HG03442 (cell line): ENCODE data around the gene ITPKA.

Source experiments
- ATAC-seq: cut with Tn5 transposase; IDR thresholded peaks from one replicate; pipeline ENCODE4 v1.9.1; 2021; ENCODE audit warnings: mild to moderate bottlenecking, moderate library complexity; ENCODE audit not compliant: unreplicated experiment

Gene ITPKA

DNA sequence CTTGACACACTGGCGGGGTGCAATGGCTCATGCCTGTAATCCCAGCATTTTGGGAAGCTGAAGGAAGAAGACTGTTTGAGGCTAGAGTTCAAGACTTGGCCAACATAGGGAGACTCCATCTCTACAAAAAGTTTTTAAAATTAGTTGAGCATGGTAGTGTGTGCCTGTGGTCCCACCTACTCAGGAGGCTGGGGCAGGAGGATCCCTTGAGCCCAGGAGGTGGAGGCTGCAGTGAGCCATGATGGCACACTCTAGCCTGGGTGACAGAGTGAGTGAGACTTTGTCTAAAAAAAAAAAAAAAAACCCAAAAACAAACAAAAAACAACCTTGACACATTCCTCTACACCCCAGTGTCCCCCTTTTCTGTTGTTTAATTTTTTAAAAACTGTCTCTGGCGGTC, 4.0 kb upstream of the ITPKA start:
- no peak for ATAC-seq

DNA sequence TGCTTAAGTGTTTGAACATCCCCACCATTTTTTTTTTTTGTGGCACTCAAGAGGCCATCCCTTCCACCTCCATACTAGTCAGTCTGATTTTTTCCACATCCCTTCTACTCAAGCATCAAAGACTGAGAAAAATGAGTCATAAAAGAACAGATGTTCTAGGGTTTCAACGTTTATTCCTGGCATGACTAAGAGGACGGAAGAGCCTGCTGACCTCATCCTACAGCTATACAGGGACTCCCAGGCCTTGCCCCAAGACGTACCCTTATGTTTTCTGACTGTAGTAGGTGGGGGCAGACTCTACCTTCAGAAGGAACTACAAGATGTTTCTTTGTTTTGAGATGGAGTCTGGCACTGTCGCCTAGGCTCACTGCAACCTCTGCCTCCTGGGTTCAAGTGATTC, 3.3 kb upstream of the ITPKA start:
- ATAC-seq = no peak

DNA sequence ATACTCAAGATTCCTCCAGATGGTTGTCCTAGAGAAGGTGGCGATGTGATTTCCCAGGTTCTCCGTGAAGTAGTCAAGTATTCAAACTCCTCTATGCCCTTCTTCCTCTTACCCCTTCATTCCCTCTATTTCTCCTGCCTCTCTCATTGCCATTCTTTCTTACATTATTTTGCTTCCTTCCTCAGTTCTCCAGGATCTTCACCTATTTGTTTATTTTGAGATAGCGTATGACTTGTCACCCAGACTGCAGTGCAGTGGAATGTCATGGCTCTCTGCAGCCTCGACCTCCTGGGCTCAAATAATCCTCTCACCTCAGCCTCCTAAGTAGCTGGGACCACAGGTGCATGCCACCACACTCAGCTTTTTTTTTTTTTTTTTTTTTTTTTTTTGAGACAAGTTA, 1.8 kb upstream of the ITPKA start:
- no peak for ATAC-seq

DNA sequence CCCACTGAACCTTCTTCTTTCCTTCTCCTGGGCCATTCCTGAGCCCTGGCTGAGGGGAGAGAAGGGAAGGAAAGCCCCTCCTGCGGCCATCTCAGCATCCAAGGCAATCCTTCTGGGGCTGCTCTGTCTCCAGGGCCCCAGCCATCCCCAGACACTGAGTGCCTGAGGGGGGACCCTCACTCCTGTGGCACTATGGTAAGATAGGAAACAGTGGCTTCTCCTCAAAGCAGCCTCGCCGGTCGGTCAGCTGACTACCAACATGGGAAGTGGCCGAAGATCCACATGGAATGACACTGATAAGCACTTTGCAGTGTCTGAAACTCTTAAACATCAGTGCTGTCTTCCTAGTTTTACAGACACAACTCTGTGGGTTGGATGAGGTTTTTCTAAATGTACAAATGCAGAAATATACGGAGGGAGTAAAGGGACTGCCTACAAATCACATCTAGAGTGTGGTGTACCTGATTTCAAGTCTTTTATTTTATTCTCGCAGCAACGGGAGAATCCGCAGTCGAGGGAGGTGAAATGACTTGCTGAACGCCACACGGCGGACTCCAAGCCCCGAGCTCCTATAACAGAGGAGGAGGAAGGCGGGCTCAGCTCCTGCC, 973 bp upstream of the ITPKA start:
- ATAC-seq = no peak

DNA sequence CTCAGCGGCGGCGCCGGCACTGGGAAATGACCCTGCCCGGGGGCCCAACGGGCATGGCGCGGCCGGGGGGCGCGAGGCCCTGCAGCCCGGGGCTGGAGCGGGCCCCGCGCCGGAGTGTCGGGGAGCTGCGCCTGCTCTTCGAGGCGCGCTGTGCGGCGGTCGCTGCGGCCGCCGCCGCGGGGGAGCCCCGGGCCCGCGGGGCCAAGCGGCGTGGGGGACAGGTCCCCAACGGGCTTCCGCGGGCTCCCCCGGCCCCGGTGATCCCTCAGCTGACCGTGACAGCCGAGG, 172 bp downstream of the ITPKA start:
- ATAC-seq = no peak

DNA sequence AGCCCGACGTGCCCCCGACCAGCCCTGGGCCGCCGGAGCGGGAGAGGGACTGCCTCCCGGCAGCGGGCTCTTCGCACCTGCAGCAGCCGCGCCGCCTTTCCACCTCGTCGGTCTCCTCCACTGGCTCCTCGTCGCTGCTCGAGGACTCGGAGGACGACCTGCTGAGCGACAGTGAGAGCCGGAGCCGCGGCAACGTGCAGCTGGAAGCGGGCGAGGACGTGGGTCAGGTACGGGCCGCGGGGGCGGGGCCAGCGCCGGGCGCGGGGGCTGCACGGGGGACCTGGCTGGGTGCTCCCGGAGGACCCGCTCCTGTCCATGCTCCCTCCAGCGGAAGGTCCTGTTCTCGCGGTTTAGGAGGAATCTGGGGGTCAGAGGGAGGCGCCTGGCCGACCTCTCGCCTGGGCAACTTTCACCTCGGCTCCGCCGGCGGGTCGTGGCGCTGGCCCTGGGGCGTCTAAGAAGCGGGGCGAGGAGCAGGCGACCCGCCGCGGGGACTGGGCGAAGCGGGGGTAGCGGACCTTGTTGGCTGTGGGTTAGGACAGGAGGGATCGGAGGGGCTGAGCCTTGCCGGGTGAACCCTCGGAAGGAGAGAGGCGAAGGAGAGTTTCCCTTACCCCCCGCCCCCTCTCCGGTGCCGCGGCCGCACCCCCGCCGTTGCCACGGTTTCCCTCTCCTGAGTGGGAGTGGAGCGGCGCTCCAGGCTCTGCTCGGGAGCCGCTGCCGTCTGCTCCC, 682 bp downstream of the ITPKA start:
- peak; percentile 21 for ATAC-seq

DNA sequence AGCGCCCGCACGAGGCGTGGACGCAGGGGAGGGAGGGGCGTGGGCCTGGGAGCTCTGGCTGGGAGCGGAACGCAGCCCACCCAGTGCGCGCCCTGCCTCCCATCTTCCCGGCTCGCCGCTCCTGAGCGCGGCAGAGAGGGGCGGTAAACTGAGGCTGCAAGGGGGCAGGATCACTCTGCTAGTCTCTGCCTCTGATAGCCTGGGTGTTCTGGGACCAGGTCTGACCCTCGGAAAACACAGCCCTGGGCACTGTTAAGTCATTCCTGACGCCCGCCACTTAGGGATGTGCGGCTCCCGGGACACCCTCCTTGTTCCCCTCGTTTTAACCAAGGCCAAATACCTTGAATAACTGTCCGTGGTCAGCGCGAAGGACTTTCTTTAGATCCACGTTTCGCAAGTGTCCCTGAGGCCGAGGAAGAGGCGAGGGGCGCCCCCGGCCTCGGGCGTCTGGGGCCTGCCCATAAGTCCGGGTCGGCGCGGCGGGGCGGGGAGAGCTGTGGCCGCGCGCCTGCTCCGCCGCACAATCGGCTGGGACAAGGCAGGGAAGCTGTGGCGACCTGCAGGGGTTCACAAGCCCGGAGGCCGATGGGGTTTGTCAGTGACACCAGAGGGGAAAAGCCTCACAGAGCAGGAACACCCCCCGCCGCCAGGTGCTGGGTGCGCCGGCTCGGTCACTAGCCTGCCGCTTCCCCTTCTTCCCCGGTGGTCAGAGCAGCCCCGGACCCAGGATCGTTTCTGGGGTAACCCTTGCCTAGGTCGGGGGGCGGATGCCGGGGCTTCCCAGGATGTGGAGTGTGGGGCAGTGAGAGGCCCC, 1.5 kb downstream of the ITPKA start:
- ATAC-seq = no peak

DNA sequence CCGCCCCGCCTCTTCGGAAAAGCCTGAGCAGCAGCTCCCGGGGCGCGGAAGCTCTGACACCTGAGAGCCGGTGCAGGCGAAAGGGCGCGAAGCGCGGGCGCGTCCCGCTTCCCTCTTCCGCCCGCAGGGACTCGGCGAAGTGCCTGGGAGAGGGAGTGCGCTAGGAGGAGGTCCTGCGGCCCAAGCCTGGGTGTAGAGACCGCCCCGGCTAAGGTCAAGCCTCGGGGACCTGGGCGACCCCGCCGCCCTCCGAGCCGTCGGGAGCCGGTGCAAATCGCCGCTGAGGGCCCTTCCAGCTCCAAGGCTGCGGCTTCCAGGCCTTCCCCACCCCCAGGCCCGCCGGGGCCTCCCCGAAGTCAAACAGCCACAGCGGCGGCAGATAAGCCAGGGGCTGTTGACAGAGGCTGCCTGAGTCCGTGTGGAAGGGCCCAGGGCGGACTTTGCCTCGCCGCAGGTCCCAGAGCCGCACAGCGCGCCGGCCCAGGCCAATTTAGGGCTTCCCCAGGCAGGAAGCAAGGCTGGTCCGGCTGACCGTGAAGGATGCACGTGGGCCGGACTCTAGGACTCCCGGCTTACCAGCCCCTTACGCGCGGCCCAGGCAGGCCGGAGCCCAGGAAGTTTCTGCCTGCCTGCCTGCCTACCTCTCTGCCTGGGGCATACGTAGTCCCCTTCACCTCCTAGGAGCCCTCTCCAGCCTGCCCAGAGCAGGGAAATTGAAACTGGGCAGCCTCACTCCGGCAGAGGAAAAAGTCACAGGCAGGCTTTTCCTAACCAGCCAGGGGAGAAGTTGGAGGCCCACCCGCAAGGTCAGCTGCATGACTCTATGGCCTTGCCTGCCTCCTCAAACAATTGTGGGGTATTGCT, 2.3 kb downstream of the ITPKA start:
- ATAC-seq = no peak

DNA sequence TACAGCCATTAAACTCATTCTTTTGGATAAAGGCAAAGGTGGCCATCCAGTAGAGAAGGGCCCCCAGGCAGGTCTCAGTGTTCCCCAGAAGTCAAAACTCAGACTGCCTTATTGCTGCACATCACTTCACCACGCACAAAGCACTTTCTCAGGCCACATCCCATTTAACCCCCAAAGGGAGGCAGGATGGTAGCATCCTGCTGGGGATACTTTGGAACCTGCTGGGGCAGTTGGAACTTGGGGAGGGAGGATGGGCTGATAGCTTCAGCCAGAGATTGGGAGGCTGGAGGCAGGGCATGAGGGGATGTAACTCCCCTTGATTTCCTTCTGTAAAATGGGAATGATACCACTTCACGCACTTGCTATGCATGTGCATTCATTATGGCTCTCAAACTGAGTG, 5.0 kb downstream of the ITPKA start:
- no peak for ATAC-seq

DNA sequence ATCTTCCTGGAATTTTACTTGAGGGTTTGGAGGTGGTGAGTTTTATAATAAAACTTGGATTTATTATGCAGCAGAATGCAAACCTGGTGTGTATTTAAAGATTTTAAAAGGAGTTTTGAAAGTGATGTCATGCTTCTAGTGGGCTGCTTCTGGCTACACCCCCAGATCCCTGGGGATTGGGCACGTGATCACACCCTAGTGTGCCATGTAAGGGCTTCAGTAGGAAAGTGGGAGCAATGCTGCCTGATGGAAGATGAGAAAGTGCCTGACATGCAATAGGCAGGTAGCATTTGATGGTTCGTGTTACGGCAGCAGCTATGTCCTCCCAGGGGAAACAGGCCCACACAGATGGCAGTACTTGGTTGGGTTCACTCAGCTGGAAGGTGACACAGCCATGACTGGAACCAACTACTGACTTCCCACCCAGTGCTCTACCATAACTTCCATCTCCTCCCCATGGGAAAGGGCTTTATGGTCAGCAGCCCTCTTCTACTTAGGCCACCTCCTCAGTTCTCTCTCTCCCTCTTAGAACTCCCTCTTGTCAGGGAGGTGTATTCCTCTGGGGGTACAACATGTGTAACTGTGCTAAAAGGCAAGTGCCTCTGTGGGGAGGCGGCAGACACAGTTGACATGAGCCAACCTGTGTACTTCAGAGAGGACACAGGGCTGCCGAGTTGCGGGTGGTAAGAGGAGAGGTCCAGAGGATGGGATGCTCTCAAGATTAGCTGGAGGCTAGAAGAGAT, 5.6 kb downstream of the ITPKA start:
- no peak for ATAC-seq

DNA sequence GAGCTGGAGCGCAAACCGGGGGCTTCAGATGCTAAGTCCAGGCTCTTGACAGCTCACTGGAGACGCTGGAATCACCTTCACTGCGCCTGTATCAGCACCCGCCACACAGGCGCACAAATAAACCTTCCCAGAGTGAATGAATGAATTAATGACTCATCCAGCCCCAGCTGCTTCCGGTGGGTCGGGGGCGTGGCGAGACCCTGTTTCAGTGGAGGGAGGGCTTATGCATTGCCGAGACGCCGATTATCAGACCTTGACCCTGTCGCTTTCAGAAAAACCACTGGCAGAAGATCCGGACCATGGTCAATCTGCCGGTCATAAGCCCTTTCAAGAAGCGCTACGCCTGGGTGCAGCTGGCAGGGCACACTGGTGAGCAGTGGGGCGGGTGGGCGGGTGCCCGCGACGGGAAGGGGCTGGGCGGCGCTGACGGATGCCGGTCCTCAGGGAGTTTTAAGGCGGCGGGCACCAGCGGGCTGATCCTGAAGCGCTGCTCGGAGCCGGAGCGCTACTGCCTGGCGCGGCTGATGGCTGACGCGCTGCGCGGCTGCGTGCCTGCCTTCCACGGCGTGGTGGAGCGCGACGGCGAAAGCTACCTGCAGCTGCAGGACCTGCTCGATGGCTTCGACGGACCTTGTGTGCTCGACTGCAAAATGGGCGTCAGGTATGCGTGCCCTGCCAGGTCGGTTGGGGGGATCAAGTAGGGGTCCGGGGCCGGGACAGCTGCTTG, 7.7 kb downstream of the ITPKA start:
- no peak for ATAC-seq

DNA sequence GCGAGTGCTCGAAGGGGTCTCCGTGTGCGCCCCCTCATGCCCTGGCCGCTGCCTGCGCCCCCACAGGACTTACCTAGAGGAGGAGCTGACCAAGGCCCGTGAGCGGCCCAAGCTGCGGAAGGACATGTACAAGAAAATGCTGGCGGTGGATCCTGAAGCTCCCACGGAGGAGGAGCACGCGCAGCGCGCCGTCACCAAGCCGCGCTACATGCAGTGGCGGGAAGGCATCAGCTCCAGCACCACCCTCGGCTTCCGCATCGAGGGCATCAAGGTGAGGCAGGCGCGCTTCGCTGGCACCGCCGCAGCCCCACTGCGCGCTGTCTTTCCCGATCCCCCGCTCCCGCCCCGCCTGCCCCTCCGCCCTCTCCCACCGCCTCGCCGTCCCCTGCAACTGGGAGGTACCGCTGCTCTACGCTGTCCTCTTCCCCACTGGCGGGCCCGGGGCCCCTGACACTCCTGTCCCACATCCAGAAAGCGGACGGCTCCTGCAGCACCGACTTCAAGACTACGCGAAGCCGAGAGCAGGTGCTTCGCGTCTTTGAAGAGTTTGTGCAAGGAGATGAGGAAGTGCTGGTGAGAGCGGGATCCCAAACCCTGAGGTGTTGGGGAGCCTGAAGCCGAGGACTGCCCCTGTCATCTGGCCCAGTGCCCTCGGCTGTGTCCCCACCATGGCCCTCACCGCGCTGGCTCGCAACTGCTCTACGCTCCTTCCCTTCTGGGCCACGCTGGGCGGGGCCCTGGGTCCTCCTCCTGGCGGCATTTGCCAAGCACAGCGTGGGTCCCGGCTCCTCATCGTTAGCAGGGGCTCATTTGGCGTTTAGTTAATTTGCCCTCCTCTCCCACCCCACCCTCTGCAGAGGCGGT, 8.5 kb downstream of the ITPKA start:
- no peak for ATAC-seq

DNA sequence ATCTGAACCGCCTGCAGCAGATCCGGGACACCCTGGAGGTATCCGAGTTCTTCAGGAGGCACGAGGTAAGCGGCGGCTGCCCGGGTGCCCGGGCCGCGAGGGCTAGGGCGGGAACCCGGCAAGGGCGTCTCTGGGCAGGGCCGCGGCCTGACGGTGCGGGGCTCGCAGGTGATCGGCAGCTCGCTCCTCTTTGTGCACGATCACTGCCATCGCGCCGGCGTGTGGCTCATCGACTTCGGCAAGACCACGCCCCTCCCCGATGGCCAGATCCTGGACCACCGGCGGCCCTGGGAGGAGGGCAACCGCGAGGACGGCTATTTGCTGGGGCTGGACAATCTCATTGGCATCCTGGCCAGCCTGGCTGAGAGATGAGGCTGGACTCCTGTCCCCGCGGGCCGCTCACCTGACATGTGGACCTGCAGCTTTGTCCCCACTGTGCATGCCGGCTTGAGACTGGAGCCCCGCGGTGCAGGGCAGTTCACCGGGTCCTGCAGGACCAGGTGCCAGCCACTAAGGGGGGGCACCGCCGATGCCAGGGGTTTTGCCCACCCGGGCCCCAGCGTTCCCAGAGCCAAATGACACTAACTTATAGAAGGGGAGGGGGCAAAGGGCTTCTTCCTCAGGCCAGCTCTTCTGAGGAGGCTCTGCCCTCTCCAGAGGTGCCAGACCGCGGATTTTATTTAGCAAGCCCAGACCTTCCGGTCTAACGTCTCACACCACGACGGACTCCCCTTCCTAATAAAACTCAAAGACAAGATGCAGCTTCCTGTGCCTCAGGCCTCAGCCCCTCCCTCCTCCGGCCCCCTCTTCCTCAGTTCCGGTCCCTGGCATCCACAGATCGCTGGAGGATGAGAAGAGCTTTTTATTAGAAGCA, 9.4 kb downstream of the ITPKA start:
- ATAC-seq = no peak

DNA sequence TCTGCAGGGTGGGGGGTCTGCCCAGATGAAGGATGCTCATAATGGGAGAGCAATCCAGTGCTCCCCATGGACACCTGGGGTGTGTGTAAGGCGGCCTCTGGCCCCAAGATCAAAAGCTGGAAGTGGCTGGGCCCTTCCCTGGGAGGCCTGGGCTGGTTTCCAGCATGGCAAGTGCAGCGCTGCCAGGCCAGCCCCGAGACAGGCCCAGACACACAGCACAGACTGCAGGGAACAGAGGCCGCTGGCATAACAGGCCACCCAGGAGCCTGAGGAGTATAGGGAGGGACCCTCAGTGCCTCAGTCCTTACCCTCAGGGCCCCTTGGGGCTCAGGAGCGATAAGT, 10.0 kb downstream of the ITPKA start:
- no peak for ATAC-seq

DNA sequence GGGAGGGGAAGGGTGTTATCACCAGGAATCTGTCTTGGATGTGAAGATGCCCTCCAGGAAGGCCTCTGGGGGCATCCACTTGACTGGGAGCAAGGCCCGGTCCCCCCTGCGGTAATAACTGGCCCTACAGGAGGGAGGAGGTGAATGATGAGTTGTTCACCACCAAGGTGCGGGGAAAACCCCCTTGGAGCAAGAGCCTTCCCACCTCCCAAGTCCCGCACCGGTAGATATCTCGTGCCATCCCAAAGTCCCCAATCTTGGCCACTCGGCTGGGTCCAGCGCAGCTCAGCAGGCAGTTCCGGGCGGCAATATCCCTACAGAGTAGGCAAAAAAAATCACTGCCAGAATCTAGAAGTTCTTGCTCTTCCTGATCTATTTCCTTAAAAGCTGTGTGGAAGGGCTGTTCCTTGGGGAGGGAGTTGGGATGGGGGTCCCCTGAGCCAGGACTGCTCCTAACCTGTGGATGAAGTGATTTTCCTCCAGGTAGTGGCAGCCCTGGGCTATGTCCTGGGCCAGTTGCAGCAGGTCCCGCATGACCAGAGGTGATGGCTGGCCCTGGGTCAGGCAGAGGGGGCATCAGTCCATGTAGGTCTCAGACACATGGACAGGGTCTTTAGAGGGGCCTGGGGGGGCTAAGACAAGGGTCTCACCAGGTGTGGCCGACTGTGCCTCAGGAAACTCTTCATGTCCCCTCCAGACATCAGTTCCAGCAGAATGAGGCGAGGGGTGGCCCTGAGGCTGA, 11.2 kb downstream of the ITPKA start:
- ATAC-seq = no peak

DNA sequence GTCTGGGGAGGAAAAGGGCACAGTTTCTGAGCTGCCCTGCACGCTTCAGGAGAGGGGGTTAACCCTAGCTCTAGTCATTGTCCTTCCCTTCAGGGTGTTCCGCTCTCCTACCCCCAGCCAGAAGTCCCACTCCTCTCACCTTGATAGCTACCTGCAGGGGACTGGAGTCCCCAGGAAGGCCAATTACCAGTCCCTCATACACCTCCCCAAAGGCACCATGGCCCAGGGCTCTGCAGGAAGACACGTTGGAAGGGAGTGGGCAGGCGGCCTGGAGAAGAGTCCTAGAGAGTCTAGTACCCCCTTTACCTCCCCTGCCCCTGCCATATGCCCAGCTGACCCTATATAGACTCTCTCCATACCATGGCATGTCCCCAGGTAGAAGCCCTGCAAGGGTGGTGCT, 12.1 kb downstream of the ITPKA start:
- ATAC-seq = no peak

DNA sequence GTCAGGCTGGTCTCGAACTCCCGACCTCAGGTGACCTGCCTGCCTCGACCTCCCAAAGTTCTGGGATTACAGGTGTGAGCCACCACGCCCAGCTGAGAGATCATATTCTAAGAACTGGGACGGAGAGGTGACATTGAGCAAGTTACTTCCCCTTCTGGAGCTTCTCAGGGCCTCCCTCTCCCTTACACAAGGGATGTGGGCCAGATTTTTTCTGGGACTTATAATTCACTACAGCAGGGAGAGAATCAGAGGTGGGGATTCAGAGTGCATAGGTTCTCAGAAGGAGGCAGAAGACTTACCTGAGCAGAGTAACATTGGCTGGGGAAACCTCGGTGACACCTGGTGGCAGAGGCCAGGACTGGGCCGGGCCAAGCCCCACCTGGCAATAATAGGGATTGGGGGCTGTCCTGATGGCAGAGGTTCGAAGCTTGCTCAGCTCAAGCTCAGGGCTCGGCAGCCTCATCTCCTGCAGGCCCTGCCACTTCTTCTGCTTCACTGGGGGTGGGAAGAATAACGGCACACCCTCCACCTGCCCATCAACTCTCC, 13.2 kb downstream of the ITPKA start:
- no peak for ATAC-seq
